Brain microvascular endothelial cell (primary cell): ENCODE data around the gene ZFPM1.
A peak's percentile ranks its signal among the peaks of the same experiment; 100 is the strongest.

Source experiments
- DNase-seq: peaks from one replicate; pipeline ENCODE4 v3.0.0-alpha.2; 2020
- H3K27ac ChIP-seq: fragments of 250-450 bp; sonication (Bioruptor Pico); 2 replicates; pipeline ENCODE4 v1.5.1; 2020; ENCODE audit warnings: mild to moderate bottlenecking, moderate library complexity
- H3K27me3 ChIP-seq: fragments of 250-450 bp; sonication (Bioruptor Pico); replicated peaks from 2 replicates; pipeline ENCODE4 v1.5.1; 2020; ENCODE audit warnings: mild to moderate bottlenecking
- H3K36me3 ChIP-seq: fragments of 250-450 bp; sonication (Bioruptor Pico); replicated peaks from 2 replicates; pipeline ENCODE4 v1.5.1; 2020; ENCODE audit warnings: mild to moderate bottlenecking
- H3K4me3 ChIP-seq: 2 replicates; pipeline ENCODE4 v1.5.1; 2011; ENCODE audit warnings: low read depth, mild to moderate bottlenecking, control low read depth, low read length, moderate library complexity
- CTCF ChIP-seq: IDR thresholded peaks from 2 replicates; pipeline ENCODE4 v1.5.1; 2011; ENCODE audit warnings: low read depth, mild to moderate bottlenecking, moderate library complexity, low read length, control low read depth, inconsistent platforms; ENCODE audit errors: missing control alignments
- in situ Hi-C: cut with HindIII; loops from 2 replicates; pipeline ENCODE4 v1.10.0; 2017; ENCODE audit warnings: low sequenced_read_pairs, low pct_ligation_motif_present

Gene ZFPM1

GRCh38 chr16:88451586-88452481, 1.2 kb upstream of the ZFPM1 start:
- TF ChIP-seq CTCF: no peak
- Histone ChIP-seq H3K27ac (no peak overlapping the region), H3K4me3 (peak overlapping the region; percentile 64), H3K27me3 (no peaks in the 10 kb centered on the region), H3K36me3 (no peaks in the 10 kb centered on the region)
- DNase-seq: no peak
- in situ Hi-C loops: no loop called here

- Histone ChIP-seq H3K4me3 (peak overlapping the region; percentile 64), H3K36me3 (no peaks in the 10 kb centered on the region), H3K27me3 (no peaks in the 10 kb centered on the region), H3K27ac (peak overlapping the region; percentile 65)
- peak; percentile 92 for DNase-seq
- TF ChIP-seq CTCF: no peak
- in situ Hi-C loops: no loop called here
Measured at GRCh38 chr16:88452482-88453216, 431 bp upstream of the ZFPM1 start.

GRCh38 chr16:88453611-88454522, 787 bp downstream of the ZFPM1 start:
- H3K27ac ChIP-seq: no peak overlapping the region
- no peak for TF ChIP-seq CTCF
- H3K4me3 ChIP-seq: peak overlapping the region; percentile 51
- in situ Hi-C loops: no loop called here
- H3K27me3 ChIP-seq: no peaks in the 10 kb centered on the region
- DNase-seq: no peak
- no peaks in the 10 kb centered on the region for H3K36me3 ChIP-seq

GRCh38 chr16:88454523-88454947, 1.5 kb downstream of the ZFPM1 start:
- Histone ChIP-seq H3K27ac (no peak overlapping the region), H3K27me3 (no peaks in the 10 kb centered on the region), H3K4me3 (peak overlapping the region; percentile 51), H3K36me3 (no peaks in the 10 kb centered on the region)
- in situ Hi-C loops: no loop called here
- TF ChIP-seq CTCF: no peak
- no peak for DNase-seq

GRCh38 chr16:88455610-88456355, 2.7 kb downstream of the ZFPM1 start:
- no peak overlapping the region for H3K27ac ChIP-seq
- H3K27me3 ChIP-seq: no peaks in the 10 kb centered on the region
- peak overlapping the region; percentile 51 for H3K4me3 ChIP-seq
- peak; percentile 36 for DNase-seq
- TF ChIP-seq CTCF: no peak
- in situ Hi-C loops: no loop called here
- no peaks in the 10 kb centered on the region for H3K36me3 ChIP-seq
